ENCODE measurements around the gene ITFG1. TPM values are rescaled to one million over a fixed set of nuclear protein-coding genes. Genes with fewer than 3 reads are reported as not detected.
A peak's percentile ranks its signal among the peaks of the same experiment; 100 is the strongest.

ITFG1 gene
- total RNA-seq, 1 experiment from 2014 or later, result 20.0 TPM

- peak overlapping the region; percentile 56; the same call in 1 of the 2 replicates for H3K9ac ChIP-seq (ENCODE audit: low read length)
Observed at GRCh38 chr16:47141773-47142485, 318.9 kb downstream of the ITFG1 start.

DNA sequence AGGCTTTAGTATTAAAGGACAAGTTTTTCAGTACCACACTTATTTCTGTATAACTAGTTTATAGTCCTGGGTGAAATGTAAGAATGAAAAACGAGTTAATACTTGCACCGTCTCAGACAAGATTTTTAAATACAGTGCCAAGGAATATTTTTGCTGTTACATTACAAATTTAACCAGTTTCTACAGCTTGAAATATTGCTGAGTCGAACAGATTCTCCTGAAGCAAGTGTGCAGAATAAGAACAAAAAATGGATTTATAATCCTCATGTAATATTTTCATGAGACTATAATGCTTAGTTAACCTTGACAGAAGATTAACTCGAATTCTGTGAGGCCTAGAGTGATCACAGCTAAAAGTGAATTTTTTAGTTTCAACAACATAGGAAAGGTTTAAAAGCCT, 320.2 kb downstream of the ITFG1 start:
- ATAC-seq (no peak), DNase-seq (no peak)
- Histone ChIP-seq H3K9me3 (ENCODE audit: low read length) (no peaks in the 10 kb centered on the region), H3K4me1 (ENCODE audit: insufficient read depth, low read length) (peaks cover 9% of the 10 kb centered on the region), H3K4me3 (ENCODE audit: low read length) (0 out of 2 replicates have a peak overlapping the region, but pooled peaks have one; percentile 21), H3K4me2 (ENCODE audit: low read length) (peak overlapping the region; percentile 85; the same call in 1 of the 2 replicates), H3K79me2 (ENCODE audit: low read length) (peaks cover 73% of the 10 kb centered on the region), H3K27ac (ENCODE audit: low read length) (no peak overlapping the region), H3K9me2 (replicated peaks; ENCODE audit: low read length) (no peaks in the 10 kb centered on the region), H4K20me1 (ENCODE audit: low read length) (no peaks in the 10 kb centered on the region), H3K27me3 (ENCODE audit: low read length) (no peaks in the 10 kb centered on the region), H3K9ac (ENCODE audit: low read length) (no peak overlapping the region), H2AFZ (ENCODE audit: low read length) (no peak overlapping the region), H3K36me3 (ENCODE audit: low read depth, low read length) (no peaks in the 10 kb centered on the region), H3F3A (ENCODE audit: low read length, unreplicated experiment) (no peaks in the 10 kb centered on the region)
- intact Hi-C loops (cut with micrococcal nuclease), result loop anchor here (2.0 to 10.0 kb wide), 7 partner anchors 103 to 1024 kb away; partner anchors contain the start of genes ITFG1 and PHKB
- BruUV-seq (replicated peaks), result no TSS peak
- POLR2A ChIA-PET (ENCODE audit: unreplicated experiment), result no interaction called here
- CTCF ChIA-PET, result interaction anchor here (0.7 kb wide), 1 partner anchor 320 kb away, joined by 3 read pairs; the partner anchor contains the start of genes ITFG1 and PHKB
- TF ChIP-seq EZH2 (IDR thresholded peaks at IDR 0.05; ENCODE audit: low read length, unreplicated experiment), result no peak
- TF ChIP-seq CTCF (conservative IDR thresholded peaks at IDR 0.05; ENCODE audit: low read depth, low read length), result no peak
- no peak for TF ChIP-seq EZH2phosphoT487 (IDR thresholded peaks at IDR 0.05; ENCODE audit: borderline replicate concordance, low read length)

More at GRCh38 chr16:47141773-47142485, 318.9 kb downstream of the ITFG1 start:
- Histone ChIP-seq H3F3A (ENCODE audit: low read length, unreplicated experiment) (no peaks in the 10 kb centered on the region), H3K36me3 (ENCODE audit: low read depth, low read length) (no peaks in the 10 kb centered on the region), H3K27me3 (ENCODE audit: low read length) (no peaks in the 10 kb centered on the region), H3K4me3 (ENCODE audit: low read length) (peak overlapping the region; percentile 69), H3K4me2 (ENCODE audit: low read length) (peak overlapping the region; percentile 85), H3K79me2 (ENCODE audit: low read length) (peaks cover 62% of the 10 kb centered on the region), H3K27ac (ENCODE audit: low read length) (no peak overlapping the region), H3K9me2 (replicated peaks; ENCODE audit: low read length) (no peaks in the 10 kb centered on the region), H3K9me3 (ENCODE audit: low read length) (no peaks in the 10 kb centered on the region), H2AFZ (ENCODE audit: low read length) (peak overlapping the region; percentile 69; the same call in 1 of the 2 replicates), H4K20me1 (ENCODE audit: low read length) (no peaks in the 10 kb centered on the region), H3K4me1 (ENCODE audit: insufficient read depth, low read length) (peaks cover 5% of the 10 kb centered on the region)
- intact Hi-C loops (cut with micrococcal nuclease), result loop anchor here (2.0 to 10.0 kb wide), 7 partner anchors 105 to 1023 kb away; partner anchors contain the start of genes ITFG1 and PHKB
- POLR2A ChIA-PET (ENCODE audit: unreplicated experiment), result interaction anchor here (0.6 kb wide), 1 partner anchor 826 kb away, joined by 3 read pairs; no protein-coding TSS in a partner anchor
- peak; percentile 62 for ATAC-seq
- CTCF ChIA-PET, result interaction anchor here (0.6 to 1.5 kb wide), 5 partner anchors 104 to 1025 kb away, joined by 3 to 10 read pairs (median 4); no protein-coding TSS in a partner anchor
- BruUV-seq (replicated peaks), result TSS peak; percentile 51
- peak; percentile 87 for DNase-seq
- TF ChIP-seq CTCF (conservative IDR thresholded peaks at IDR 0.05; ENCODE audit: low read depth, low read length) (peak; percentile 93), EZH2phosphoT487 (IDR thresholded peaks at IDR 0.05; ENCODE audit: borderline replicate concordance, low read length) (no peak)

All from PC-3 (cell line).